HuH-7.5 (cell line): ENCODE data around the gene HUS1.
"Not testable (repeated sequence)": the region's sequence is repeated elsewhere in the genome, so short reads cannot be mapped to it uniquely, and the experiment has no call there.

Experiments
- DNase-seq: peaks from one replicate; pipeline ENCODE4 v3.0.0; 2011; ENCODE audit warnings: low spot score

The HUS1 gene

DNA sequence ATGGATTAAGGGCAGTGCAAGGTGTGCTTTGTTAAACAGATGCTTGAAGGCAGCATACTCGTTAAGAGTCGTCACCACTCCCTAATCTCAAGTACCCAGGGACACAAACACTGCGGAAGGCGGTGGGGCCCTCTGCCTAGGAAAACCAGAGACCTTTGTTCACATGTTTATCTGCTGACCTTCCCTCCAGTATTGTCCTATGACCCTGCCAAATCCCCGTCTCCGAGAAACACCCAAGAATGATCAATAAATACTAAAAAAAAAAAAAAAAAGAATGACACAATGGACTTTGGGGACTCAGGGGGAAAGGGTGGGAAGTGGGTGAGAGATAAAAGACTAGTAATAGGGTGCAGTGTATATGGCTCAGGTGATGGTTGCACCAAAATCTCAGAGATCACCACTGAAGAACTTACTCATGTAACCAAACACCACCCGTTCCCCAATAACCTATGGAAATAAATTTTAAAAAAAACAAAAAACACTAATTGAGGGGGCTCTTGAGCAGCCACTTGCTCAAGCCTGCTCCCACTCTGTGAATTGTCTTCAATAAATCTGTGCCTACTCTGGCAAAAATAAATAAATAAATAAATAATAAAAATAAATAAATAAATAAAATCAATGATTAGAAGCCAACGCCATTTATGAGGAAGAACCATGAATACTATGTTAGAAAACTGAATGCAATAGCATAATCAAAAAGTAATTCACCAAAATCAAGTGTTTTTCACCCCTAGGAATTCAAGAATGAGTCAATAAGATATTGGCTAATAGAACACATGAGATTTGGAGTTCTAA is 56.1 kb downstream of the HUS1 start:
- DNase-seq, result not testable (repeated sequence)

DNA sequence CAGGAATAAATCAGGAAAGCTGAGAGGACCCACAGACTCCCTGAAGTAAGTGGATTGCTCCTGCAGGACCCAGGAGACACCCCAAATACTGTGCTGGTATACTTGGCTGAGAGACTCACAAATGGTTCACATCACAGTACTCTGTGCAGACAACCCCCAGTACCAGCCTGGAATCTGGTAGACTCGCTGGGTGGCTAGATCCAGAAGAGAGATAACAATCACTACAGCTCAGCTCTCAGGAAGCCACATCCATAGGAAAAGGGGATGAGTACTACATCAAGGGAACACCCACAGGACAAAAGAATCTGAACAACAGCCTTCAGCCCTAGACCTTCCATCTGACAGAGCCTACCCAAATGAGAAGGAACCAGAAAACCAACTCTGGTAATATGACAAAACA is 62.9 kb downstream of the HUS1 start:
- not testable (repeated sequence) for DNase-seq

DNA sequence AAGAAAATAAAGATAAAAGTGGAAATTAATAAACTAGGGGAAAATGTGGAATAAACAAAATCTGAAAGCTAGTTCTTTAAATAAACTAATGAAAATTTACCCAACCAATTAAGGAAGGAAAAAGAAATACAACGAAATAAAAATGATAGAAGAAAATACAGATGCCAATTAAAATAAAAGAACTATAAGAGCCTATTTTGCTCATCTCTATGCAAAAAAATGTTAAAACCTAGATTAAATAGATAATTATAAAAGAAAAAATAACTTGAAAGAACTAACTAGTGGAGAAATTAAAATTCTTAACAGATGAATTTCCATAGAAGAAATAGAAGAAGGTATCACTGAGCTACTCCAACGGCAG is 63.8 kb downstream of the HUS1 start:
- no peak for DNase-seq

- no peak for DNase-seq
Observed at GRCh38 chr7:47914717-47915615, 64.4 kb downstream of the HUS1 start.
